ENCODE data around the gene DTX1.

DNA sequence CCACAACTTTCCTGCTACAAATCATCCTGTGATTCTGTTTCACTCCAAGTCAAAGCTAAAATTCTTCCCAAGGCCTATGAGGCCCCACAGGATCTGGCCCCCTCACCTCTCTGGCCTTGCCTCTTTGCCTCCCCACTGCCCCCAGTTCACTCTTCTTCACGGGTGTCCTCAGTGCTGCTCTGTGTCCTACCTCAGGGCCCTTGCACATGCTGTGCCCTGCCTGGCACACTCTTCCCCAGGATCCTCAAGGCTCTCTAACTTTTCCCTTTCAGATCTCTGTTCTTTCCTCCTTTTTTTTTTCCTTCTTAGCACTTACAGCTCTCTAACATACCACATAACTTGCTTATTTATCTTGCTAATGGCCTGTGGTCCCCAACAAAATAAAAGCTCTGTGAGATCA, 49.8 kb downstream of the DTX1 start:
- TF ChIP-seq, protein P1, sequence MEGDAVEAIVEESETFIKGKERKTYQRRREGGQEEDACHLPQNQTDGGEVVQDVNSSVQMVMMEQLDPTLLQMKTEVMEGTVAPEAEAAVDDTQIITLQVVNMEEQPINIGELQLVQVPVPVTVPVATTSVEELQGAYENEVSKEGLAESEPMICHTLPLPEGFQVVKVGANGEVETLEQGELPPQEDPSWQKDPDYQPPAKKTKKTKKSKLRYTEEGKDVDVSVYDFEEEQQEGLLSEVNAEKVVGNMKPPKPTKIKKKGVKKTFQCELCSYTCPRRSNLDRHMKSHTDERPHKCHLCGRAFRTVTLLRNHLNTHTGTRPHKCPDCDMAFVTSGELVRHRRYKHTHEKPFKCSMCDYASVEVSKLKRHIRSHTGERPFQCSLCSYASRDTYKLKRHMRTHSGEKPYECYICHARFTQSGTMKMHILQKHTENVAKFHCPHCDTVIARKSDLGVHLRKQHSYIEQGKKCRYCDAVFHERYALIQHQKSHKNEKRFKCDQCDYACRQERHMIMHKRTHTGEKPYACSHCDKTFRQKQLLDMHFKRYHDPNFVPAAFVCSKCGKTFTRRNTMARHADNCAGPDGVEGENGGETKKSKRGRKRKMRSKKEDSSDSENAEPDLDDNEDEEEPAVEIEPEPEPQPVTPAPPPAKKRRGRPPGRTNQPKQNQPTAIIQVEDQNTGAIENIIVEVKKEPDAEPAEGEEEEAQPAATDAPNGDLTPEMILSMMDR (IDR thresholded peaks at IDR 0.05) = no peak
- TF ChIP-seq POLR2A (IDR thresholded peaks at IDR 0.05) = no peak

Data from uterus (tissue), 2 donors.